HG02759 (cell line): ENCODE results near the gene SLC35B3.
"Not testable (repeated sequence)": the region's sequence is repeated elsewhere in the genome, so short reads cannot be mapped to it uniquely, and the experiment has no call there.

Experiments used
- ATAC-seq: cut with Tn5 transposase; IDR thresholded peaks from one replicate; pipeline ENCODE4 v1.9.1; 2021; ENCODE audit warnings: mild to moderate bottlenecking, moderate library complexity; ENCODE audit not compliant: unreplicated experiment

Gene SLC35B3

GRCh38 chr6:8415280-8415679, 20.1 kb downstream of the SLC35B3 start:
- ATAC-seq, result no peak

GRCh38 chr6:8414844-8415243, 20.5 kb downstream of the SLC35B3 start:
- ATAC-seq, result no peak

- not testable (repeated sequence) for ATAC-seq
Observed at GRCh38 chr6:8405946-8406345, 29.4 kb downstream of the SLC35B3 start.

- ATAC-seq, result no peak
Observed at GRCh38 chr6:8402546-8402945, 32.8 kb downstream of the SLC35B3 start.

GRCh38 chr6:8400663-8401062, 34.7 kb downstream of the SLC35B3 start:
- ATAC-seq, result no peak

- no peak for ATAC-seq
Observed at GRCh38 chr6:8392569-8392968, 42.8 kb downstream of the SLC35B3 start.

GRCh38 chr6:8391934-8392333, 43.4 kb downstream of the SLC35B3 start:
- no peak for ATAC-seq

- ATAC-seq, result no peak
Observed at GRCh38 chr6:8389036-8389818, 46.1 kb downstream of the SLC35B3 start.

- no peak for ATAC-seq
Observed at GRCh38 chr6:8387942-8388437, 47.4 kb downstream of the SLC35B3 start.

GRCh38 chr6:8383584-8383983, 51.8 kb downstream of the SLC35B3 start:
- ATAC-seq, result no peak

GRCh38 chr6:8382434-8382833, 52.9 kb downstream of the SLC35B3 start:
- ATAC-seq, result no peak

GRCh38 chr6:8375916-8376315, 59.4 kb downstream of the SLC35B3 start:
- ATAC-seq, result no peak
